GM12878 (cell line): Measurements from ENCODE around the gene COG7. TPM values are rescaled to one million over a fixed set of nuclear protein-coding genes. Genes with fewer than 3 reads are reported as not detected.

Experiments
- ATAC-seq: fragments of 200-7000 bp; cut with Tn5 transposase; 3 replicates; pipeline ENCODE4 v1.9.1; 2020; ENCODE audit warnings: mild to moderate bottlenecking, moderate library complexity
- BruUV-seq: library from RNA; stranded (reverse); fragments of 400-500 nt; replicated peaks from 2 replicates; lab custom pipeline; 2021; lab: Mats Ljungman, UMichigan
- CTCF ChIA-PET: fragments of 300-600 bp; sonication (Branson Sonifier 250); formaldehyde crosslinking; extraction: SDS; loops from one replicate; lab custom pipeline; 2021; ENCODE audit warnings: inconsistent platforms; lab: Yijun Ruan, JAX
- POLR2A ChIA-PET: fragments of 350-600 bp; formaldehyde crosslinking; extraction: SDS; loops from one replicate; lab custom pipeline; 2021; ENCODE audit warnings: inconsistent platforms; lab: Charles Lee
- RAD21 ChIA-PET: fragments of 300-600 bp; sonication (Branson Sonifier 250); formaldehyde crosslinking; loops from one replicate; lab custom pipeline; 2023; ENCODE audit warnings: antibody characterized with exemption; ENCODE audit not compliant: unreplicated experiment; lab: Charles Lee
- SMC1A ChIA-PET: fragments of 300-600 bp; sonication (Branson Sonifier 250); formaldehyde crosslinking; loops from one replicate; lab custom pipeline; 2023; ENCODE audit not compliant: unreplicated experiment, uncharacterized antibody; lab: Charles Lee
- DNase-seq: peaks from one replicate; pipeline ENCODE4 v3.0.0-alpha.2; 2011; ENCODE audit warnings: low read depth, low spot score
- FAIRE-seq: peaks from 3 replicates; lab custom pipeline; 2011; peaks lifted over from hg19 to GRCh38; lab: Jason Lieb, UNC
- H2AFZ ChIP-seq: 2 replicates; pipeline ENCODE4 v1.6.0; 2011; ENCODE audit warnings: low read depth, low read length, control low read depth; ENCODE audit not compliant: control insufficient read depth
- H3K27ac ChIP-seq: 2 replicates; pipeline ENCODE4 v1.5.1; 2011; ENCODE audit warnings: control low read depth; ENCODE audit not compliant: control insufficient read depth, insufficient read depth
- H3K27me3 ChIP-seq, 2 experiments: replicated peaks in 1 of 2; 2 replicates each; pipeline versions ENCODE4 v1.6.0 to v1.6.1; 2011; ENCODE audit warnings: low read length in 1 of 2; ENCODE audit not compliant: control insufficient read depth in 2 of 2, insufficient read depth in 2 of 2
- H3K36me3 ChIP-seq, 2 experiments: 2 replicates each; pipeline ENCODE4 v1.5.1; 2011; ENCODE audit warnings: low read length in 1 of 2; ENCODE audit not compliant: control insufficient read depth in 2 of 2, insufficient read depth in 2 of 2
- H3K4me1 ChIP-seq: 2 replicates; pipeline ENCODE4 v1.6.1; 2011; ENCODE audit warnings: mild to moderate bottlenecking, low read length, moderate library complexity, mixed read lengths; ENCODE audit not compliant: control insufficient read depth, insufficient read depth
- H3K4me2 ChIP-seq: 2 replicates; pipeline ENCODE4 v1.6.0; 2011; ENCODE audit warnings: control low read depth; ENCODE audit not compliant: control insufficient read depth, insufficient read depth
- H3K4me3 ChIP-seq: fragments of 200-600 bp; sonication (generic); 2 replicates; pipeline ENCODE4 v1.5.1; 2016
- H3K79me2 ChIP-seq: 2 replicates; pipeline ENCODE4 v1.6.0; 2011; ENCODE audit warnings: low read length; ENCODE audit not compliant: control insufficient read depth, insufficient read depth
- H3K9ac ChIP-seq: 2 replicates; pipeline ENCODE4 v1.8.0; 2011; ENCODE audit warnings: low read length, control low read depth, mixed read lengths; ENCODE audit not compliant: control insufficient read depth, insufficient read depth
- H3K9me3 ChIP-seq: replicated peaks from 3 replicates; pipeline ENCODE4 v1.5.1; 2011; ENCODE audit warnings: mild to moderate bottlenecking, low read length; ENCODE audit not compliant: control insufficient read depth, insufficient read depth
- H4K20me1 ChIP-seq: 2 replicates; pipeline ENCODE4 v1.6.0; 2011; ENCODE audit not compliant: control insufficient read depth, insufficient read depth
- BHLHE40 ChIP-seq, 2 experiments: fragments of 450-650 bp in 1 of 2; IDR thresholded peaks; 2 replicates each; pipeline ENCODE4 v1.6.1; 2011 to 2017; ENCODE audit warnings: low read depth in 2 of 2, borderline replicate concordance in 1 of 2, improper control_type of control experiment in 1 of 2, low read length in 1 of 2, mild to moderate bottlenecking in 1 of 2
- CEBPB ChIP-seq, 2 experiments: fragments of 150-350 bp in 1 of 2; IDR thresholded peaks; 2 replicates each; pipeline ENCODE4 v1.6.1; 2012 to 2014; ENCODE audit warnings: low read depth in 2 of 2, low read length in 2 of 2, borderline replicate concordance in 1 of 2, inconsistent platforms in 1 of 2
- CHD2 ChIP-seq: IDR thresholded peaks from 2 replicates; pipeline ENCODE4 v1.6.1; 2011; ENCODE audit warnings: low read depth, low read length, improper control_type of control experiment, borderline replicate concordance
- EED ChIP-seq: sonication (generic); IDR thresholded peaks from 2 replicates; pipeline ENCODE4 v1.6.1; 2016; ENCODE audit warnings: antibody characterized with exemption, low read depth
- ETV6 ChIP-seq, 2 experiments: fragments of 450-650 bp in 1 of 2; IDR thresholded peaks in 1 of 2; conservative IDR thresholded peaks in 1 of 2; 2 replicates each; pipeline ENCODE4 v1.6.1; 2014; ENCODE audit warnings: antibody characterized with exemption in 1 of 2, borderline replicate concordance in 1 of 2, low read depth in 1 of 2, mild to moderate bottlenecking in 1 of 2, moderate library complexity in 1 of 2
- MEF2A ChIP-seq: IDR thresholded peaks from 2 replicates; pipeline ENCODE4 v1.6.1; 2011; ENCODE audit warnings: low read depth, mild to moderate bottlenecking, low read length, moderate library complexity; ENCODE audit not compliant: insufficient read depth
- NR2C1 ChIP-seq: fragments of 450-650 bp; IDR thresholded peaks from 2 replicates; pipeline ENCODE4 v1.6.1; 2017; ENCODE audit warnings: antibody characterized with exemption, mild to moderate bottlenecking, moderate library complexity
- NR2C2 ChIP-seq: IDR thresholded peaks from 2 replicates; pipeline ENCODE4 v1.6.1; 2011; ENCODE audit warnings: borderline replicate concordance, low read depth; ENCODE audit not compliant: control insufficient read depth, insufficient read length
- RFX5 ChIP-seq: IDR thresholded peaks from 2 replicates; pipeline ENCODE4 v1.6.1; 2011; ENCODE audit warnings: low read depth, low read length, improper control_type of control experiment
- SP1 ChIP-seq: IDR thresholded peaks from one replicate; pipeline ENCODE4 v1.6.1; 2011; ENCODE audit warnings: low read depth, low read length
- SUPT20H ChIP-seq: IDR thresholded peaks from 2 replicates; pipeline ENCODE4 v1.6.1; 2011; ENCODE audit warnings: low read depth, mild to moderate bottlenecking, low read length, moderate library complexity, borderline replicate concordance; ENCODE audit not compliant: control insufficient read depth
- ZBTB4 ChIP-seq: fragments of 450-650 bp; formaldehyde crosslinking; IDR thresholded peaks from 2 replicates; pipeline ENCODE4 v1.4.0; 2022; ENCODE audit warnings: mild to moderate bottlenecking, moderate library complexity
- WGBS: methylation state at CpG from one replicate; pipeline ENCODE4 v1.1.6; 2016; ENCODE audit warnings: low lambda C conversion rate; ENCODE audit not compliant: insufficient replicate concordance, insufficient coverage; ENCODE audit errors: missing lambda C conversion rate; 5-methylcytosine and 5-hydroxymethylcytosine counted together
- in situ Hi-C: fragments of 300-500 bp; cut with MboI; formaldehyde crosslinking; loops from 9 replicates; pipeline ENCODE4 v1.14.3; 2018; ENCODE audit warnings: mixed read lengths
- intact Hi-C: fragments of 100-400 bp; cut with micrococcal nuclease; formaldehyde crosslinking; loops from one replicate; pipeline ENCODE4 v1.14.2; 2022; ENCODE audit not compliant: unreplicated experiment
- polyA plus RNA-seq, 11 experiments: library from polyadenylated mRNA; depleted of rRNA in 4 of 11; unstranded in 6 of 11; stranded (reverse) in 5 of 11; fragments of >200 nt; fragmentation: Nextera tagmentation in 4 of 11; fragmentation: Illumina TruSeq in 1 of 11; extraction: Ambion mirVana in 4 of 11; extraction: Trizol in 1 of 11; gene quantifications; 1 replicate in 1 of 11; 2 replicates in 10 of 11; pipeline versions ENCODE4 v1.2.1 to v1.2.3, GENCODE V29; 2011 to 2016; ENCODE audit warnings: inconsistent platforms in 2 of 11, missing spikeins in 2 of 11, low read depth in 1 of 11
- total RNA-seq, 4 experiments: library from RNA; depleted of rRNA in 3 of 4; stranded (reverse); fragments of >200 nt in 3 of 4; fragmentation: Illumina TruSeq in 1 of 4; extraction: Trizol in 1 of 4; gene quantifications; 2 replicates each; pipeline versions ENCODE4 v1.2.1 to v1.2.3, GENCODE V29; 2013 to 2021
- TF ChIP-seq, protein P1 (sequence below): fragments of 450-650 bp; formaldehyde crosslinking; IDR thresholded peaks from 2 replicates; pipeline ENCODE4 v1.4.0; 2020; ENCODE audit warnings: mild to moderate bottlenecking, moderate library complexity

COG7 gene
- total and polyA plus RNA-seq, 10 of the 15 experiments (the other 5 are each of a cell fraction or from before 2014, with no cell fraction given) = 2.9 to 24.0 (median 10.0) TPM

DNA sequence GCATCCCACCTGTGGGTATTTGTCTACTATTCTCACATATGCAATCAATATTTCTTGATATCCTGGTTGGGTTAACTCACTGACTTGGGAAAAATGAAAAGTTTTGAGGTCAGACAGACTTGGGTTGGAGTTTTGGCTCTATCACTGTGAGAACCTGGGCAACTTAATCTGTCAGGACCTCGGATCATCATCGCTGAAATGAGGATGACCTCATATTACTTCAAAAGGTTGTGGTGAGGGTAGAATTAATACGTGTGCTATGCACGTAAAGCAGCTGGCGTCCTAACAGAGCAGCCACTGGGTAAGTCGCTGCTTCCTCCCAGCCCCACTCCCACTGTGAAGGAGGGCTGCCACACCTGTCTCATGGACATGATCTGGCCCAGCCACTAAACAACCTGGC, 57.3 kb downstream of the COG7 start:
- FAIRE-seq (no peak), DNase-seq (no peak), ATAC-seq (no peak)
- ChIA-PET RAD21 (no interaction called here), SMC1A (no interaction called here), POLR2A (no interaction called here), CTCF (interaction anchor here (0.6 kb wide), 1 partner anchor 99 kb away, joined by 3 read pairs; no protein-coding TSS in a partner anchor)
- Histone ChIP-seq H2AFZ (no peak overlapping the region), H3K36me3 (peaks cover 4 to 6% of the 10 kb centered on the region in 2 experiments; a peak in 3 of 4 replicates), H3K79me2 (no peaks in the 10 kb centered on the region), H3K4me1 (no peaks in the 10 kb centered on the region), H3K27me3 (no peaks in the 10 kb centered on the region), H4K20me1 (no peaks in the 10 kb centered on the region), H3K4me2 (no peak overlapping the region), H3K4me3 (no peak overlapping the region), H3K9me3 (no peaks in the 10 kb centered on the region), H3K9ac (no peak overlapping the region), H3K27ac (no peak overlapping the region)
- over 99% methylated on average over 6 of the region's 6 CpGs for WGBS
- intact Hi-C loops (no loop called here), in situ Hi-C loops (no loop called here)
- no TSS peak for BruUV-seq
- no peak for TF ChIP-seq CHD2
- TF ChIP-seq EED = no peak
- TF ChIP-seq BHLHE40 (IDR thresholded peaks at IDR 0.05; ENCODE audit: borderline replicate concordance in 1 of 2, low read depth in 2 of 2, low read length in 1 of 2) = no peak
- TF ChIP-seq CEBPB (IDR thresholded peaks at IDR 0.05; ENCODE audit: borderline replicate concordance in 1 of 2, low read depth in 2 of 2, low read length in 2 of 2) = no peak
- TF ChIP-seq RFX5 = no peak
- TF ChIP-seq, protein P1, sequence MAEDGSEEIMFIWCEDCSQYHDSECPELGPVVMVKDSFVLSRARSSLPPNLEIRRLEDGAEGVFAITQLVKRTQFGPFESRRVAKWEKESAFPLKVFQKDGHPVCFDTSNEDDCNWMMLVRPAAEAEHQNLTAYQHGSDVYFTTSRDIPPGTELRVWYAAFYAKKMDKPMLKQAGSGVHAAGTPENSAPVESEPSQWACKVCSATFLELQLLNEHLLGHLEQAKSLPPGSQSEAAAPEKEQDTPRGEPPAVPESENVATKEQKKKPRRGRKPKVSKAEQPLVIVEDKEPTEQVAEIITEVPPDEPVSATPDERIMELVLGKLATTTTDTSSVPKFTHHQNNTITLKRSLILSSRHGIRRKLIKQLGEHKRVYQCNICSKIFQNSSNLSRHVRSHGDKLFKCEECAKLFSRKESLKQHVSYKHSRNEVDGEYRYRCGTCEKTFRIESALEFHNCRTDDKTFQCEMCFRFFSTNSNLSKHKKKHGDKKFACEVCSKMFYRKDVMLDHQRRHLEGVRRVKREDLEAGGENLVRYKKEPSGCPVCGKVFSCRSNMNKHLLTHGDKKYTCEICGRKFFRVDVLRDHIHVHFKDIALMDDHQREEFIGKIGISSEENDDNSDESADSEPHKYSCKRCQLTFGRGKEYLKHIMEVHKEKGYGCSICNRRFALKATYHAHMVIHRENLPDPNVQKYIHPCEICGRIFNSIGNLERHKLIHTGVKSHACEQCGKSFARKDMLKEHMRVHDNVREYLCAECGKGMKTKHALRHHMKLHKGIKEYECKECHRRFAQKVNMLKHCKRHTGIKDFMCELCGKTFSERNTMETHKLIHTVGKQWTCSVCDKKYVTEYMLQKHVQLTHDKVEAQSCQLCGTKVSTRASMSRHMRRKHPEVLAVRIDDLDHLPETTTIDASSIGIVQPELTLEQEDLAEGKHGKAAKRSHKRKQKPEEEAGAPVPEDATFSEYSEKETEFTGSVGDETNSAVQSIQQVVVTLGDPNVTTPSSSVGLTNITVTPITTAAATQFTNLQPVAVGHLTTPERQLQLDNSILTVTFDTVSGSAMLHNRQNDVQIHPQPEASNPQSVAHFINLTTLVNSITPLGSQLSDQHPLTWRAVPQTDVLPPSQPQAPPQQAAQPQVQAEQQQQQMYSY = no peak
- no peak for TF ChIP-seq ZBTB4 (CRISPR knock-in tag)
- no peak for TF ChIP-seq SP1
- no peak for TF ChIP-seq ETV6 (conservative IDR thresholded peaks at IDR 0.05 in 1 of 2, IDR thresholded peaks at IDR 0.05 in 1 of 2; ENCODE audit: borderline replicate concordance in 1 of 2, low read depth in 1 of 2)
- TF ChIP-seq NR2C1 = no peak
- TF ChIP-seq MEF2A = no peak
- no peak for TF ChIP-seq NR2C2
- TF ChIP-seq SUPT20H = no peak
